Activated B cell treated with CpG ODN at 0.5 μM for 24 hours (primary cell): ENCODE data around the gene IFNAR1. TPM values are rescaled to one million over a fixed set of nuclear protein-coding genes. Genes with fewer than 3 reads are reported as not detected.
A peak's percentile ranks its signal among the peaks of the same experiment; 100 is the strongest.

Experiments used
- ATAC-seq: fragments of 200-7000 bp; cut with Tn5 transposase; one replicate; pipeline ENCODE4 v1.10.0; 2021; ENCODE audit warnings: low read depth, mild to moderate bottlenecking, moderate library complexity
- CTCF ChIA-PET: fragments of 350-600 bp; sonication (Branson Sonifier 250); formaldehyde crosslinking; loops from one replicate; lab custom pipeline; 2021; ENCODE audit warnings: antibody characterized with exemption; lab: Charles Lee
- POLR2A ChIA-PET: fragments of 350-600 bp; sonication (Branson Sonifier 250); formaldehyde crosslinking; loops from one replicate; lab custom pipeline; 2021; ENCODE audit warnings: antibody characterized with exemption; lab: Charles Lee
- DNase-seq: peaks from one replicate; pipeline ENCODE4 v3.0.0; 2022
- H3K27ac Mint-ChIP-seq: one replicate; pipeline ENCODE4 v1.8.0; 2020; ENCODE audit warnings: mixed read lengths
- H3K27me3 Mint-ChIP-seq: one replicate; pipeline ENCODE4 v1.8.0; 2021; ENCODE audit warnings: mixed read lengths
- H3K36me3 Mint-ChIP-seq: one replicate; pipeline ENCODE4 v1.8.0; 2021; ENCODE audit warnings: low read depth, mixed read lengths
- H3K4me1 Mint-ChIP-seq: one replicate; pipeline ENCODE4 v1.8.0; 2021; ENCODE audit warnings: mixed read lengths
- H3K4me3 Mint-ChIP-seq: one replicate; pipeline ENCODE4 v1.8.0; 2020; ENCODE audit warnings: mild to moderate bottlenecking, mixed read lengths
- H3K9me3 Mint-ChIP-seq: one replicate; pipeline ENCODE4 v1.8.0; 2020; ENCODE audit warnings: mixed read lengths
- CTCF ChIP-seq: fragments of 200-600 bp; IDR thresholded peaks from one replicate; pipeline ENCODE4 v1.8.0; 2022; ENCODE audit warnings: antibody characterized with exemption, mild to moderate bottlenecking
- intact Hi-C: fragments of 100-400 bp; cut with micrococcal nuclease; formaldehyde crosslinking; loops from one replicate; pipeline ENCODE4 v1.15.1; 2024
- total RNA-seq: library from RNA; stranded (reverse); gene quantifications from 2 replicates; pipeline ENCODE4 v1.2.3, GENCODE V29; 2022

IFNAR1 gene
- total RNA-seq, 1 donor from 2014 or later, result 34.5 TPM

DNA sequence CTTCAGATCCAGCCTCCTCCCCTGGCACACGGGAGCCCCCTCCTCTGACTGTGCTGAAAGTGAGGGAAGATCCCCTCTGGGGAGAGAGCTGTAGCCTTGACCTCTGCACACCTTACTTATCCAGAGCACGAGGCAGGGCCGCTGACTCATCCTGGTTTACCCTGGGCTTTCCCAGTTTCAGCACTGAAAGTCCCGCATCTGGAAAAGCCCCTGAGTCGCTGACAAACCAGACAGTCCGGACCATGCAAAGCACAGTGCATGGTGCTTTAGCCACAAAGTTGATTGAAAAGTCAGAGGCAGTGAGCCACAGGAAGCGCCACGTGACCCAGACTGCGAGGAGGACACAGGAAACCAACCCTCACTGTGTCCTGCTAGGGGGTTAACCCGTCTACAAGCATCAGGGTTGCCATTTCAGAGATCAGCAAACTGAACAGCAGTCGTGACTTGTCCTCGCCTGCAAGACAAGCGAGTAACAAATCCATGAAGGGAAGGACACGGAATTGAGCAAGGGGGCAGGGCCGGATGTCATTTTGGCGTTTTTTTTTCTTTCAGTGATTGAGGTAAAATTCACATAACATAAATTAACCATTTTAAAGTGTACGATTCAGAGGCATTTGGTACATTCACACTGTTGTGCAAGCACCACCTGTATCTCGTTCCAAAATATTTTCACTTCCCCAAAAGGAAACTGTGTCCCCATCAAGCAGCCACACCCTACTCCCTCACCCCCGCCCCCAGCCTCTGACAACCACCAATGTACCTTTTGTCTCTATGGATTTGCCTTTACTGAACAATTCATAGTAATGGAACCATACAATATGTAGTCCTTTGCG, 58.5 kb downstream of the IFNAR1 start:
- intact Hi-C loops, result loop anchor here (1.0 kb wide), 5 partner anchors 9 to 59 kb away; partner anchors contain the start of gene IFNAR1
- peaks cover 75% of the 10 kb centered on the region for H3K4me1 Mint-ChIP-seq
- no peaks in the 10 kb centered on the region for H3K9me3 Mint-ChIP-seq
- no peaks in the 10 kb centered on the region for H3K36me3 Mint-ChIP-seq
- ChIA-PET CTCF (interaction anchor here (0.7 to 2.0 kb wide), 3 partner anchors 21 to 186 kb away, joined by 3 to 10 read pairs (median 4); no protein-coding TSS in a partner anchor), POLR2A (interaction anchor here (0.6 to 6.7 kb wide), 16 partner anchors 9 to 160 kb away, joined by 3 to 102 read pairs (median 6); partner anchors contain the start of genes IFNAR1, IFNGR2 and IL10RB)
- H3K4me3 Mint-ChIP-seq, result peak overlapping the region; percentile 77
- DNase-seq, result peak; percentile 72
- H3K27ac Mint-ChIP-seq, result peak overlapping the region; percentile 97
- no peak for TF ChIP-seq CTCF
- ATAC-seq, result peak; percentile 66
- no peaks in the 10 kb centered on the region for H3K27me3 Mint-ChIP-seq

DNA sequence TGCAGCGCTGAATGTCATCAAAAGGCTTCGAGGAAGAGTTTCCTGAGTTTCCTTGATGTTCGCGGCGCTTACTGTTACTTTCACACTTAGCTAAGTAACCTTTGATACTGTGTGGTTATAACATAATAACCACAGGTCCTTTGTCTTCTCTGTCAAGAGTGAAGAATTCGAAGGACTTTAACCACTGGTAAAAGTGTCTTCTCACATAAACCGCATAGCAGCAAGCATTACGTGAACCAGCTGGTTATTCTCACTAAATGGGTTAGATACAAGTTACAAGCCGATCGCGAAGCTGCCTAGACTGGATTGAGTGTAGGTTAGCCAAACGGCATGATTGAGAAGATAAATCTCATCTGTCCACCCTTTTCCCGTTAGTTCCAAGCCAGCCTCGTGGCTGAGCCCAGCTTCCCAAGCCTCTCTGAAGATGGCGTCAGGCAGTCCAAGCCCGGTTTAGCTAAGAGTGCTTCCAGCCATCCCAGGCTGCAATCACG, 60.1 kb downstream of the IFNAR1 start:
- ChIA-PET POLR2A (interaction anchor here (0.9 to 6.7 kb wide), 9 partner anchors 15 to 158 kb away, joined by 3 to 102 read pairs (median 3); partner anchors contain the start of genes IFNAR1, IFNGR2, IL10RB and SON), CTCF (interaction anchor here (0.8 to 2.4 kb wide), 3 partner anchors 11 to 60 kb away, joined by 3 to 7 read pairs (median 5); no protein-coding TSS in a partner anchor)
- no peak for TF ChIP-seq CTCF
- DNase-seq (no peak), ATAC-seq (no peak)
- Mint-ChIP-seq H3K27me3 (no peaks in the 10 kb centered on the region), H3K36me3 (no peaks in the 10 kb centered on the region), H3K4me3 (peak overlapping the region; percentile 62), H3K9me3 (no peaks in the 10 kb centered on the region), H3K27ac (peak overlapping the region; percentile 97), H3K4me1 (peaks cover 73% of the 10 kb centered on the region)
- intact Hi-C loops, result no loop called here

GRCh38 chr21:33386222-33386784, 61.5 kb downstream of the IFNAR1 start:
- peak overlapping the region; percentile 38 for H3K27ac Mint-ChIP-seq
- ATAC-seq (no peak), DNase-seq (no peak)
- no peak for TF ChIP-seq CTCF
- H3K36me3 Mint-ChIP-seq, result no peaks in the 10 kb centered on the region
- H3K4me3 Mint-ChIP-seq, result no peak overlapping the region
- peaks cover 62% of the 10 kb centered on the region for H3K4me1 Mint-ChIP-seq
- CTCF ChIA-PET, result interaction anchor here (0.9 to 2.4 kb wide), 2 partner anchors 20 to 59 kb away, joined by 3 to 5 read pairs; no protein-coding TSS in a partner anchor
- H3K9me3 Mint-ChIP-seq, result no peaks in the 10 kb centered on the region
- H3K27me3 Mint-ChIP-seq, result no peaks in the 10 kb centered on the region
- POLR2A ChIA-PET, result interaction anchor here (1.0 to 2.0 kb wide), 3 partner anchors 10 to 25 kb away, joined by 3 to 7 read pairs (median 4); no protein-coding TSS in a partner anchor
- intact Hi-C loops, result no loop called here

- POLR2A ChIA-PET, result interaction anchor here (0.6 to 2.0 kb wide), 5 partner anchors 9 to 178 kb away, joined by 3 to 7 read pairs (median 4); no protein-coding TSS in a partner anchor
- Mint-ChIP-seq H3K4me3 (no peak overlapping the region), H3K9me3 (no peaks in the 10 kb centered on the region), H3K4me1 (peaks cover 54% of the 10 kb centered on the region), H3K27me3 (no peaks in the 10 kb centered on the region), H3K36me3 (no peaks in the 10 kb centered on the region), H3K27ac (peak overlapping the region; percentile 78)
- DNase-seq, result no peak
- CTCF ChIA-PET, result interaction anchor here (1.9 kb wide), 1 partner anchor 57 kb away, joined by 5 read pairs; no protein-coding TSS in a partner anchor
- ATAC-seq, result no peak
- intact Hi-C loops, result no loop called here
- TF ChIP-seq CTCF, result no peak
Measured at GRCh38 chr21:33387294-33387693, 62.5 kb downstream of the IFNAR1 start.
